IMR-90 (cell line): ENCODE measurements around the gene CMIP. TPM values are rescaled to one million over a fixed set of nuclear protein-coding genes. Genes with fewer than 3 reads are reported as not detected.

ENCODE experiments used
- ATAC-seq: fragments of 200-7000 bp; cut with Tn5 transposase; 2 replicates; pipeline ENCODE4 v1.9.1; 2020; ENCODE audit warnings: low read depth, mild to moderate bottlenecking, moderate library complexity
- BruUV-seq: library from RNA; stranded (reverse); fragments of 400-500 nt; replicated peaks from 2 replicates; lab custom pipeline; 2021; lab: Mats Ljungman, UMichigan
- CTCF ChIA-PET: fragments of 300-600 bp; formaldehyde crosslinking; extraction: SDS; loops from one replicate; lab custom pipeline; 2021; ENCODE audit warnings: antibody characterized with exemption; lab: Yijun Ruan, JAX
- POLR2A ChIA-PET: fragments of 300-600 bp; sonication (Branson Sonifier 250); formaldehyde crosslinking; loops from one replicate; lab custom pipeline; 2022; ENCODE audit warnings: antibody characterized with exemption; ENCODE audit not compliant: unreplicated experiment; lab: Charles Lee
- DNase-seq: peaks from one replicate; pipeline ENCODE4 v3.0.0; 2013
- H2AFZ ChIP-seq: replicated peaks from 2 replicates; pipeline ENCODE3; 2013; ENCODE audit warnings: low read length, mild to moderate bottlenecking; ENCODE audit not compliant: poor library complexity
- H2AK5ac ChIP-seq: 2 replicates; pipeline ENCODE4 v1.6.1; 2013; ENCODE audit warnings: low read depth, low read length, inconsistent platforms
- H2AK9ac ChIP-seq: replicated peaks from 2 replicates; pipeline ENCODE3; 2013; ENCODE audit warnings: mild to moderate bottlenecking, low read depth, low read length, moderate library complexity; ENCODE audit not compliant: poor library complexity
- H2BK120ac ChIP-seq: 2 replicates; pipeline ENCODE4 v1.6.1; 2013; ENCODE audit warnings: low read depth, low read length, inconsistent platforms
- H2BK15ac ChIP-seq: 3 replicates; pipeline ENCODE4 v1.6.1; 2013; ENCODE audit warnings: low read depth, low read length, inconsistent platforms
- H2BK20ac ChIP-seq: 2 replicates; pipeline ENCODE4 v1.6.1; 2013; ENCODE audit warnings: low read depth, mild to moderate bottlenecking, inconsistent platforms, low read length, moderate library complexity
- H2BK5ac ChIP-seq: 2 replicates; pipeline ENCODE4 v1.6.1; 2013; ENCODE audit warnings: mild to moderate bottlenecking, low read depth, low read length, inconsistent platforms; ENCODE audit not compliant: poor library complexity, severe bottlenecking
- H3K14ac ChIP-seq: replicated peaks from 2 replicates; pipeline ENCODE4 v1.6.1; 2013; ENCODE audit warnings: low read depth, low read length, inconsistent platforms
- H3K18ac ChIP-seq: 2 replicates; pipeline ENCODE4 v1.6.1; 2013; ENCODE audit warnings: low read depth, low read length, control low read depth
- H3K23ac ChIP-seq: 2 replicates; pipeline ENCODE4 v1.6.1; 2013; ENCODE audit warnings: low read depth, low read length, inconsistent platforms
- H3K27ac ChIP-seq: 2 replicates; pipeline ENCODE4 v1.5.1; 2013; ENCODE audit warnings: mild to moderate bottlenecking, control low read depth, low read length; ENCODE audit not compliant: insufficient read depth
- H3K27me3 ChIP-seq: 2 replicates; pipeline ENCODE4 v1.6.1; 2013; ENCODE audit warnings: low read length; ENCODE audit not compliant: control insufficient read depth, insufficient read depth
- H3K36me3 ChIP-seq: 2 replicates; pipeline ENCODE4 v1.6.1; 2013; ENCODE audit warnings: low read length, mixed read lengths; ENCODE audit not compliant: control insufficient read depth, insufficient read depth
- H3K4ac ChIP-seq: 2 replicates; pipeline ENCODE4 v1.6.1; 2013; ENCODE audit warnings: low read depth, low read length, inconsistent platforms
- H3K4me1 ChIP-seq: 2 replicates; pipeline ENCODE4 v1.6.1; 2013; ENCODE audit warnings: low read length, mixed read lengths; ENCODE audit not compliant: control insufficient read depth, insufficient read depth
- H3K4me2 ChIP-seq: 2 replicates; pipeline ENCODE4 v1.6.1; 2013; ENCODE audit warnings: low read depth, mild to moderate bottlenecking, control low read depth, low read length, moderate library complexity
- H3K4me3 ChIP-seq: 2 replicates; pipeline ENCODE4 v1.5.1; 2013; ENCODE audit warnings: low read depth, mild to moderate bottlenecking, control low read depth, low read length, moderate library complexity; ENCODE audit not compliant: insufficient read depth
- H3K56ac ChIP-seq: 2 replicates; pipeline ENCODE4 v1.6.1; 2013; ENCODE audit warnings: low read length, inconsistent platforms; ENCODE audit not compliant: insufficient read depth; ENCODE audit errors: extremely low read depth
- H3K79me1 ChIP-seq, 2 experiments: 2 replicates each; pipeline ENCODE4 v1.6.1; 2013; ENCODE audit warnings: low read length in 2 of 2, inconsistent platforms in 1 of 2, low read depth in 1 of 2
- H3K9ac ChIP-seq: 2 replicates; pipeline ENCODE4 v1.6.1; 2013; ENCODE audit warnings: low read depth, low read length, control low read depth
- H3K9me1 ChIP-seq: 2 replicates; pipeline ENCODE4 v1.6.1; 2013; ENCODE audit warnings: low read length, inconsistent platforms; ENCODE audit not compliant: insufficient read depth
- H3K9me3 ChIP-seq: 2 replicates; pipeline ENCODE4 v1.6.1; 2013; ENCODE audit warnings: low read length; ENCODE audit not compliant: control insufficient read depth, insufficient read depth
- H4K20me1 ChIP-seq: 2 replicates; pipeline ENCODE4 v1.6.1; 2013; ENCODE audit warnings: low read length, inconsistent platforms; ENCODE audit not compliant: insufficient read depth
- H4K5ac ChIP-seq: 2 replicates; pipeline ENCODE4 v1.6.1; 2013; ENCODE audit warnings: mild to moderate bottlenecking, low read depth, low read length, control low read depth
- H4K8ac ChIP-seq, 2 experiments: 2 replicates each; pipeline ENCODE4 v1.6.1; 2013; ENCODE audit warnings: low read depth in 2 of 2, low read length in 2 of 2, control low read depth in 1 of 2, inconsistent platforms in 1 of 2
- H4K91ac ChIP-seq: 2 replicates; pipeline ENCODE4 v1.6.1; 2013; ENCODE audit warnings: low read depth, low read length, inconsistent platforms; ENCODE audit not compliant: insufficient read depth
- BHLHE40 ChIP-seq: fragments of 150-350 bp; IDR thresholded peaks from 2 replicates; pipeline ENCODE4 v1.6.1; 2016; ENCODE audit warnings: mild to moderate bottlenecking, low read depth, low read length
- CEBPB ChIP-seq: IDR thresholded peaks from 2 replicates; pipeline ENCODE4 v1.6.1; 2012; ENCODE audit warnings: low read depth, low read length, improper control_type of control experiment
- CHD1 ChIP-seq: IDR thresholded peaks from 2 replicates; pipeline ENCODE4 v1.6.1; 2012; ENCODE audit warnings: low read depth, low read length, improper control_type of control experiment
- CTCF ChIP-seq: conservative IDR thresholded peaks from 2 replicates; pipeline ENCODE4 v1.5.1; 2012; ENCODE audit warnings: mild to moderate bottlenecking, low read depth, low read length, improper control_type of control experiment
- ELK1 ChIP-seq: fragments of 150-350 bp; IDR thresholded peaks from 2 replicates; pipeline ENCODE4 v1.6.1; 2016; ENCODE audit warnings: low read depth, mild to moderate bottlenecking, low read length, moderate library complexity, borderline replicate concordance
- MAFK ChIP-seq: IDR thresholded peaks from 2 replicates; pipeline ENCODE4 v1.6.1; 2012; ENCODE audit warnings: low read depth, low read length, improper control_type of control experiment
- MAZ ChIP-seq: IDR thresholded peaks from 2 replicates; pipeline ENCODE4 v1.6.1; 2012; ENCODE audit warnings: low read depth, mild to moderate bottlenecking, low read length, improper control_type of control experiment, moderate library complexity, borderline replicate concordance
- MXI1 ChIP-seq: IDR thresholded peaks from 2 replicates; pipeline ENCODE4 v1.6.1; 2012; ENCODE audit warnings: low read depth, mild to moderate bottlenecking, low read length, moderate library complexity, borderline replicate concordance
- NFE2L2 ChIP-seq: fragments of 150-350 bp; IDR thresholded peaks from 2 replicates; pipeline ENCODE4 v1.6.1; 2016; ENCODE audit warnings: low read depth, mild to moderate bottlenecking, low read length
- POLR2A ChIP-seq: IDR thresholded peaks from 2 replicates; pipeline ENCODE4 v1.6.1; 2012; ENCODE audit warnings: mild to moderate bottlenecking, low read depth, low read length
- RAD21 ChIP-seq: IDR thresholded peaks from 2 replicates; pipeline ENCODE4 v1.6.1; 2012; ENCODE audit warnings: low read length, improper control_type of control experiment
- RCOR1 ChIP-seq: IDR thresholded peaks from 2 replicates; pipeline ENCODE4 v1.6.1; 2012; ENCODE audit warnings: mild to moderate bottlenecking, low read length, improper control_type of control experiment; ENCODE audit not compliant: insufficient replicate concordance
- RFX5 ChIP-seq: IDR thresholded peaks from 2 replicates; pipeline ENCODE4 v1.8.0; 2012; ENCODE audit warnings: low read depth, mild to moderate bottlenecking, low read length, moderate library complexity
- SMC3 ChIP-seq: fragments of 150-350 bp; IDR thresholded peaks from 2 replicates; pipeline ENCODE4 v1.6.1; 2016; ENCODE audit warnings: low read depth, mild to moderate bottlenecking, antibody characterized with exemption, low read length, moderate library complexity
- WGBS, 2 experiments: methylation state at CpG; one replicate each; pipeline versions ENCODE4 v1.1.5 to v1.1.7; 2013; ENCODE audit warnings: missing lambda C conversion rate in 2 of 2; ENCODE audit not compliant: insufficient read length in 1 of 2; ENCODE audit errors: extremely low coverage in 2 of 2; 5-methylcytosine and 5-hydroxymethylcytosine counted together
- dilution Hi-C: fragments of 300-500 bp; cut with HindIII; formaldehyde crosslinking; loops from one replicate; pipeline ENCODE4 v1.14.3; 2018; ENCODE audit warnings: low sequenced_read_pairs; ENCODE audit not compliant: unreplicated experiment
- in situ Hi-C: fragments of 300-500 bp; cut with MboI; formaldehyde crosslinking; loops from 3 replicates; pipeline ENCODE4 v1.14.3; 2019; ENCODE audit warnings: low sequenced_read_pairs, inconsistent platforms, mixed read lengths
- intact Hi-C: fragments of 100-400 bp; cut with micrococcal nuclease; formaldehyde crosslinking; loops from 2 replicates; pipeline ENCODE4 v1.10.0; 2022
- polyA plus RNA-seq, 3 experiments: library from polyadenylated mRNA; depleted of rRNA; stranded (reverse); fragments of >200 nt; gene quantifications; 2 replicates each; pipeline ENCODE4 v1.2.3, GENCODE V29; 2012; ENCODE audit warnings: low replicate concordance in 1 of 3
- total RNA-seq: library from RNA; depleted of rRNA; stranded (reverse); fragments of >200 nt; gene quantifications from 2 replicates; pipeline ENCODE4 v1.2.3, GENCODE V29; 2012

The CMIP gene
- total and polyA plus RNA-seq, 2 of the 4 experiments (the other 2 are of a cell fraction): 3.2 to 11.6 TPM

- no peak for ATAC-seq
- Histone ChIP-seq H2AK9ac (no peak overlapping the region), H3K14ac (no peak overlapping the region), H3K4me3 (no peak overlapping the region), H3K27me3 (no peaks in the 10 kb centered on the region), H4K8ac (no peak overlapping the region), H3K4me2 (no peak overlapping the region), H3K9ac (no peak overlapping the region), H3K36me3 (peaks cover 3% of the 10 kb centered on the region; the same call in 1 of the 2 replicates), H2AK5ac (no peak overlapping the region), H3K56ac (no peak overlapping the region), H3K4ac (no peak overlapping the region), H3K9me1 (peaks cover 27% of the 10 kb centered on the region), H4K91ac (no peak overlapping the region), H4K20me1 (peaks cover 81% of the 10 kb centered on the region), H3K79me1 (peaks cover 44 to 84% of the 10 kb centered on the region in 2 experiments), H2BK20ac (no peak overlapping the region), H3K27ac (no peak overlapping the region), H2BK15ac (no peak overlapping the region), H3K4me1 (peaks cover 2% of the 10 kb centered on the region), H3K9me3 (no peaks in the 10 kb centered on the region), H2BK120ac (no peak overlapping the region), H2BK5ac (no peak overlapping the region), H3K23ac (no peak overlapping the region), H3K18ac (no peak overlapping the region), H4K5ac (no peak overlapping the region), H2AFZ (no peak overlapping the region)
- dilution Hi-C loops (no loop called here), intact Hi-C loops (no loop called here), in situ Hi-C loops (no loop called here)
- CTCF ChIA-PET: no interaction called here
- DNase-seq: no peak
- POLR2A ChIA-PET: no interaction called here
- no CpG with 5 or more reads among the region's 11 CpGs for WGBS, 2 experiments
- TF ChIP-seq CTCF (no peak), MXI1 (no peak), RAD21 (no peak), RCOR1 (no peak), MAZ (no peak), POLR2A (no peak), ELK1 (no peak), SMC3 (no peak), MAFK (no peak), NFE2L2 (no peak), RFX5 (no peak), CEBPB (no peak), CHD1 (no peak), BHLHE40 (no peak)
- BruUV-seq: no TSS peak
Measured at GRCh38 chr16:81467072-81467471, 22.5 kb downstream of the CMIP start.
